OCI-M2 (cell line): ENCODE measurements around the gene NR1I3.

ENCODE experiments used
- DNase-seq: peaks from one replicate; lab custom pipeline; 2025; ENCODE audit not compliant: unreplicated experiment; lab: John Stamatoyannopoulos, UW

The NR1I3 gene

DNA sequence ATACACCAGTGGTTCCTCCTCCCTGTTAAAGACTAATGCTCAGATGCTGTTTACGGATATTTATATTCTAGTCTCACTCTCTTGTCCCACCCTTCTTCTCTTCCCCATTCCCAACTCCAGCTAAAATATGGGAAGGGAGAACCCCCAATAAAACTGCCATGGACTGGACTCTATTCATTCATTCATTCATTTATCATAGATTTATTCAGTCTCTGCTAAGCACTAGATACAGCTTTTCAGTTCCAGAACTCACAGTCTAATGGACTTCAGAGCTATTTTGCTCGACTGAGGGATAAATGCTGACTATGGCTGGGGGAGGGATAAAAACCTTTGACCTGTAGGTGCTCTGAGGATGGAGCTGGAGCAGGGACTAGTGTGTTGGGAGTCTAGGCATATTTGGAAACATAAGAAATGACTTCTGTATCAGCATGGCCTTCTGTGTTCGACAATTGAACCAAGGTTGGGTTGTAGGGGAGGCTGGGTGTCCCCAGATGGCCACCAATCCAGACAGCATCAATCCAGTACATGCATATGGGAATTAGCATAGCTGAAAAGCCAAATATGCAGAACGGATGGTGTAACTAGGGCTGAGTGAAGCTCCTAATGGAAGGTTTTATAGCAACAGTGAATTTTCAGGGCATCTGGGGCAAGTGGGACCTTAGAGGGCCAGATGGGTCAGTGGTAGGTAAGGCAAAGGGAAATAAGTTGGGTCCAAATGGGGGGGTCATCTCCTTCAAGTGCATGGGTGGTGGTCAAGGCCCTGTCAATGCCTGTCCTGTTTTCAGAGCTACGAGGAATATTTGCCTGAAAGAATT lies 18.7 kb downstream of the NR1I3 start:
- no peak for DNase-seq

- DNase-seq, result no peak
Observed at GRCh38 chr1:161218301-161219077, 19.5 kb downstream of the NR1I3 start.

DNA sequence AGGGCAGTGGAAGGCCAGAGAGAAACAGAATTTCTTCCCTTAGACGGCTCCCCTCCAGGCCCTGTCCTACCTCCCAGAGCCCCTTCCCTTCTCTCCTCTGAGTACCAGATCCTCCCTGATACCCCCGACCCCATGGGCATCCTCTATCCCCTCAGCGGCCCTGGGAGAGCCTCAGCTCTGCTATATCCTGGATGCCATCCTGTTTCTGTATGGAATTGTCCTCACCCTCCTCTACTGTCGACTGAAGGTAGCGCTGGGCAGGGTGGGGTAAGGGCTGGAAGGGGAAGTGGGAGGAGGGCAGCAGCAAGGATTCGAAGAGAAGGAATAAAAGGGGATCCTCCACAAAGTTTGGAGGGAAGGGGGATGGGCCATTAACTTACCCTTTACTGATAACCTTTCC lies 20.2 kb downstream of the NR1I3 start:
- no peak for DNase-seq

DNA sequence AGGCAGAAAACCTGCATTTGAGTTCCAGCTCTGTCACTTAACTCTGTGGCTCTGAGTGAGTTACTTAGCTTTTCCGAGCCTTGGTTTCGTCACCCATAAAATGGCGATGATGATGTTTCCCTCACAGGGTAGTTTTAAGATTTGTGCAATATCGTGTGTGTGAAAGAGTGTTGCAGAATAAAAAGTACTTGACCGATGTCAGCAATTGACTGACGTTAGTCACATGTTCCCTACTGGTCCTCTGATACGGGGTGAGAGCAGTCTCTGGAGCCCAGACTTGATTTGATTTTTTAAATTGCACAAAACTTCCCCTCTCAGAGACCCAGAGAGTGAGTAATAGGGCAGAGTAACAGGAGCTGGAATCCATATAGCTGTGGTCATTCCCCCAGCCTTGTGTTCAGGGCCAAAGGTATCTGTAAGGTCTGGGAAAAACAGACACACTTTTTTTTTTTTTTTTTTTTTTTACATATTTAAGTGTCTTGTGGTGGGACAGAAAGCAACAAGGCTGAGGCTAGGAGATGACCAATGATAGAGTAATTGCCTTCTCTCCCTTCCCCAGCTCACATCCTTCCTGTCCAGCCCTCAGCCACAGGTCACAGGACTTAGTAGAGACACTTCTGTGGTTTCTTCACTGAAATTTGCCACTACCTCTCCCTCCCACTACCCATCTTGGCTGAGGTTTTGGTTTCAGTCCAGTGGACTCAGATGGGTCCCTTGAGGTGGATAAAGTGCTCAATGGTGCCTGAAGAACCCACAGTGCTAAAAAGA lies 20.9 kb downstream of the NR1I3 start:
- no peak for DNase-seq

DNA sequence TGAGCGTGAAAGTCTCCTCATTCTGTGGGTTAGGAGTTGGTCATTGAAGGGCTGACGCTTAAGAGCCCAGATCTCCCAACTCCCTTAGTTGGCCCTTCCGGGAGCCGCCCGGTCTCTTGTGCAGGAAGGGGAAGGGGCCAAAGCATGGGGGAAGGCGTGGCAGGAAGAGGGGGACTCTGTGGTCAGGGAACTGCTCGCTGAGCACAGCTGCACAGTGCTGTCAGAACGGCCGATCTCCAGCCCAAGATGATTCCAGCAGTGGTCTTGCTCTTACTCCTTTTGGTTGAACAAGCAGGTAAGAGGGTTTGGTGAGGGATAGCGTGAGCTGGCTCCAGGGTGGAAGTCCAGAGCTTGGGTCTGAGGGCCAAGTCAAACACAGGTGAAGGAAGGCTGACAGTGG lies 22.9 kb downstream of the NR1I3 start, which contains the start of gene FCER1G:
Gene FCER1G, plus strand, starts transcription at position 220 of the 400 bp plus-strand sequence. Its CDS starts 27 bp downstream, at position 247.
- DNase-seq, result no peak

GRCh38 chr1:161214369-161214768 lies 23.6 kb downstream of the NR1I3 start:
- no peak for DNase-seq

GRCh38 chr1:161209790-161210409 lies 28.1 kb downstream of the NR1I3 start:
- no peak for DNase-seq

DNA sequence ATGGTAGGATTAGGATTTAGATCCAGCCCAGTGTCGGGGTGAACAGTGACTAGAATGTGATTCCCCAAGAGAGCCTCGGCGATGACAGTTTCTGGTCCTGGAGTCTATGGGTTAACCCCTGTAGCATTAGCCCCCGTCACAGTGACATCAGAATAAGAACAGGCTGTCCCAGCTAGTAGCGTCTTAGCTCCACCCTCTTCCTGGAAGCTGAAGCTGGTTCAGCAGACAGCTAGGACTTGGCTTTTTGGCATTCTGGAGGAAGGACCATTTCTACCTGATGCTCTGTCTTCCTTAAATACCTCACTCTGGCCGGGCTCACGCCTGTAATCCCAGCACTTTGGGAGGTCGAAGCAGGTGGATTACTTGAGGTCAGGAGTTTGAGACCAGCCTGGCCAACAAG lies 30.8 kb downstream of the NR1I3 start:
- DNase-seq, result no peak

GRCh38 chr1:161206411-161207140 lies 31.4 kb downstream of the NR1I3 start:
- no peak for DNase-seq

- peak; percentile 82 for DNase-seq
Observed at GRCh38 chr1:161201836-161202712, 35.9 kb downstream of the NR1I3 start, which contains the start of gene NDUFS2. Gene NDUFS2 (plus strand): TSS chr1:161202367. CDS start chr1:161202386, 19 bp downstream.

DNA sequence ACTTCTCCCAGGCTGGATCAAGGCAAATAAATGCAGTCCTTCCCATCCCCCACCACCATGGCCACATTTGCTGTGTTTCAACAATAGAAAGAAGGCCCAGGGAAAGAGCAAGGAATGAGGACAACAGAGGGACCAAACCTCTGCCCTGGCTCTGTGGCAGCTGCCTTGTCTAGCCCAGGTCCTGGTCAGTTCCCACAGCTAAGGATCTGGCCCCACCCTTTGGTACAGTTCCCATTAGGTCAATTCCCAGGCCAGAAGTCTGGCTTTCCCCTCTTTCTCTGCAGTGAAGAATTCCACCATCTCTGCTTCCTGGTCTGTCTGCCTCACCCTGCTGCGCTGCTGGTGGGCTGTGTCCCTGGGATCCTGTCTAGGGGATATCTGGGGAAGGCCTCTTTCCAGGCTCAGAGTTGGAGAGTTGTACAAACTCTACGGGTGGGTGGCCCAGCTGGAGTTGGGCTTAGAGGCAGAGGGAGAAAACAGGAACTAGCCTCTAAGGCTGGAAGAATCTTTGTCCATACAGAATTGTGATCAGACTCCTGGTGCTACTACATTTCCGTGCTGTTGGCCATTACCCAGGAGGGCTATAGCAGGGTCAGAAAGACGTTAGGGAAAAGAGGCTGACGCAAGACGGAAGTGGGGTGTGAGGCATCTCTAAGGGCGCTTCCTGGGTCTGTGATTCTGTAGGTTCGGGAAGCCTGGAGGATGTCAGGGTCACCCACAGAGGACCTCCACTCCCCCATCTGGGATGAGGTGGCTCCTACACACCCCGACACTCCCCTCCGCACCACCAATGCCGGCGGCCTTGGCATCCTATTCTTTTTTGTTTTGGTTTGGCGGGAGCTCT lies 36.8 kb downstream of the NR1I3 start:
- no peak for DNase-seq

DNA sequence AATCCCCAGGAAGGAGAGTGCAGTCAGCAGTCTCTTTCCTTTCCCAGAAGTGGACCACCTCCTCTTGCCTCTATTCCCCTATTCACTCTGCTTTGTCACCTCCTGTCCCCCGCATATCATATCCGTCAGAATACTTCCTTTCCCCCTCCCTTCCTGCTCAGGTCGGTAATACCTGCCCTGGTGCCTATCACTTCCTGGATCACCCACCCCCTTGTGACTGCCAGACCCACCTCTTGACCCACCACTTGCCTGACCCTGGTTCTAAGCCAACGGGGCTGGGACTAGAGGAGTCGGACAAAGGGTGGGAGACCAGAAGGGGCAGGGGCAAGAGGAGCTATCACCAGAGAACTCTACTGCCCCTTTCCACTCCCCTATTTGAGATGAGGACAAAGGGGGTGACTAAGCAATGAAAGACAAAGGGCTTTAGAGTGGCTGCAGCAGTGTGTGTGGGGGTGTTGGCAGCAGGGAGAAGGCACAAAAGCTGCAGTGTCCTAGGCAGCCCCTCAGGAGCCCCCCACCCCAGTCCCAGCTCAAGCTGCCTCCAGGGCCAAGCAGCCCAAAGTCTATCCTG lies 37.5 kb downstream of the NR1I3 start:
- no peak for DNase-seq

DNA sequence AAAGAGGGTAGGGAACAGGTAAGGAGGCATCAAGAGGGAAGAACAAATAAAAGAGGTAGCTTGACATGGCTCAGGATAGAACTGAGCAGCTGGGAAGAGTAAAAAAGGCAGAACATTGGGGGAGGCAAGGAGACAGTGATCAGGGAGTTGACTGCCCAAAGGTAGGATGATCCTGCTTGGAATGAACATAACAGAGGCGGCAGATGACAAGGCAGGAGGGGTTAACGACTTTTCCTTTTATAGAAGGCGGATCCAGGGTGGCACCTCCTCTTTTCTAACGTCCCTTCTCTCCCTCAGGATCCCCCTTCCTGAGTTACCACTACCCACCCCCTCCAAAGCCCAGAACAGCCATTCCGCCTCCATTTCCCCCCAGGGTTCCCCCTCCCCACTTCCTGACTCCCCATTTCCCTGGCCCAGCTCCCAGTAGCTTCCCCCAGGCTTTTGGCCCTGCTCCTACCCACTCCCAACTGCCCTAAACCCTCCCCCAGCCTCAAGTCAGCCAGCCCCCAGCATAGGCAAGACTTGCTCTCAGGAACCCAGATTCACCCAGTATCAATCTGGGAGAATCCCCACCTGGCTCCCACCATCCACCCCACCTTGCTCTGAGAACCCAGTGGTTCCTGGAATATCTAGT lies 38.4 kb downstream of the NR1I3 start:
- no peak for DNase-seq

- DNase-seq, result no peak
Observed at GRCh38 chr1:161198897-161199431, 39.0 kb downstream of the NR1I3 start, which contains the start of gene ADAMTS4. Gene ADAMTS4 (minus strand): TSS chr1:161199054. CDS start chr1:161198627, 427 bp downstream.

GRCh38 chr1:161198194-161198896 lies 39.7 kb downstream of the NR1I3 start:
- DNase-seq, result no peak

- DNase-seq, result no peak
Observed at GRCh38 chr1:161197560-161198193, 40.3 kb downstream of the NR1I3 start.
